GM13977 (cell line): ENCODE data around the gene MYL3.
A peak's percentile ranks its signal among the peaks of the same experiment; 100 is the strongest.

Source experiments
- DNase-seq: peaks from one replicate; pipeline ENCODE4 v3.0.0; 2012; ENCODE audit warnings: low spot score
- in situ Hi-C: fragments of 300-500 bp; cut with MboI; formaldehyde crosslinking; loops from one replicate; pipeline ENCODE4 v1.12.0; 2022; ENCODE audit warnings: low sequenced_read_pairs, low pct_unique_long_range_greater_than_20kb, mixed read lengths, inconsistent platforms; ENCODE audit not compliant: unreplicated experiment
- TF ChIP-seq, protein P1 (sequence below): IDR thresholded peaks from 2 replicates; pipeline ENCODE4 v1.5.1; 2012; ENCODE audit warnings: mild to moderate bottlenecking, control low read depth; ENCODE audit not compliant: insufficient read depth; ENCODE audit errors: extremely low read depth, missing control alignments

The MYL3 gene

DNA sequence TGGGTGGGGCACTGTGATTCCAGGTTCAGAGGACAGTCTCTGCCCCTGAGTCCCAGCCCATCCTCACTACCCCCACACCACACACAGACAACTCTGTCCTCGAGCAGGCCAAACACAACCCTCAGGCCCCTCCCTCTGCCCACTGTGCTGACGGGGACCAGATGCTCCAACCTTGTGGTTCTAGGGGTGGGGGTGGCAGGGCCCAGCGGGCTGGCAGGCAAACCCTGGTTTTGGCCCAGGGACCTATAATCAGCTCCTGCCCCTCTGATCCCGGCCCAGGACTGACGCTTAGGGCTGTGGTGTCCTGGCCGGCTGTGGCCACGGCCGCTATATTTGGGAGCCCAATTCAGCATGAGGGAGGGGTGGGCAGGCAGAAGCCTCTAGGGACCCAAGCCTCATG, 5.0 kb upstream of the MYL3 start:
- TF ChIP-seq, protein P1, sequence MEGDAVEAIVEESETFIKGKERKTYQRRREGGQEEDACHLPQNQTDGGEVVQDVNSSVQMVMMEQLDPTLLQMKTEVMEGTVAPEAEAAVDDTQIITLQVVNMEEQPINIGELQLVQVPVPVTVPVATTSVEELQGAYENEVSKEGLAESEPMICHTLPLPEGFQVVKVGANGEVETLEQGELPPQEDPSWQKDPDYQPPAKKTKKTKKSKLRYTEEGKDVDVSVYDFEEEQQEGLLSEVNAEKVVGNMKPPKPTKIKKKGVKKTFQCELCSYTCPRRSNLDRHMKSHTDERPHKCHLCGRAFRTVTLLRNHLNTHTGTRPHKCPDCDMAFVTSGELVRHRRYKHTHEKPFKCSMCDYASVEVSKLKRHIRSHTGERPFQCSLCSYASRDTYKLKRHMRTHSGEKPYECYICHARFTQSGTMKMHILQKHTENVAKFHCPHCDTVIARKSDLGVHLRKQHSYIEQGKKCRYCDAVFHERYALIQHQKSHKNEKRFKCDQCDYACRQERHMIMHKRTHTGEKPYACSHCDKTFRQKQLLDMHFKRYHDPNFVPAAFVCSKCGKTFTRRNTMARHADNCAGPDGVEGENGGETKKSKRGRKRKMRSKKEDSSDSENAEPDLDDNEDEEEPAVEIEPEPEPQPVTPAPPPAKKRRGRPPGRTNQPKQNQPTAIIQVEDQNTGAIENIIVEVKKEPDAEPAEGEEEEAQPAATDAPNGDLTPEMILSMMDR: no peak
- in situ Hi-C loops: no loop called here
- no peak for DNase-seq

DNA sequence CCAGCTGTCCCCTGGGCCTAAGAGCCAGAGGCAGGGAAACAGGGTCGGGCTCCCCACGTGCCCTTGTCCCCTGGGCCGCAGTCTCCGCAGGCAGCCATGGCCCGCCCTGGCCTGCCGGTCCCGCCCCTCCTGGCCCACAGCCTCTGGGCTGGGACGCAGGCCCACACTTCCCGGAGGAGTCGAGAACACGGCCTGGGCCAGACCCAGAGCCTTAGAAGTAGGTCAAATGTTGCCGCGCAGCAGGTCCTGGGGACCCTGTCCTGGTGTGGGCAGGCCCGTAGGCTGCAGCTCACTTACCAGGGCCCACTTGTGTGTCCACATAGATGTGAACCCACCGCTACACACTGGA, 4.3 kb upstream of the MYL3 start:
- DNase-seq: no peak
- TF ChIP-seq, protein P1: no peak
- in situ Hi-C loops: no loop called here

DNA sequence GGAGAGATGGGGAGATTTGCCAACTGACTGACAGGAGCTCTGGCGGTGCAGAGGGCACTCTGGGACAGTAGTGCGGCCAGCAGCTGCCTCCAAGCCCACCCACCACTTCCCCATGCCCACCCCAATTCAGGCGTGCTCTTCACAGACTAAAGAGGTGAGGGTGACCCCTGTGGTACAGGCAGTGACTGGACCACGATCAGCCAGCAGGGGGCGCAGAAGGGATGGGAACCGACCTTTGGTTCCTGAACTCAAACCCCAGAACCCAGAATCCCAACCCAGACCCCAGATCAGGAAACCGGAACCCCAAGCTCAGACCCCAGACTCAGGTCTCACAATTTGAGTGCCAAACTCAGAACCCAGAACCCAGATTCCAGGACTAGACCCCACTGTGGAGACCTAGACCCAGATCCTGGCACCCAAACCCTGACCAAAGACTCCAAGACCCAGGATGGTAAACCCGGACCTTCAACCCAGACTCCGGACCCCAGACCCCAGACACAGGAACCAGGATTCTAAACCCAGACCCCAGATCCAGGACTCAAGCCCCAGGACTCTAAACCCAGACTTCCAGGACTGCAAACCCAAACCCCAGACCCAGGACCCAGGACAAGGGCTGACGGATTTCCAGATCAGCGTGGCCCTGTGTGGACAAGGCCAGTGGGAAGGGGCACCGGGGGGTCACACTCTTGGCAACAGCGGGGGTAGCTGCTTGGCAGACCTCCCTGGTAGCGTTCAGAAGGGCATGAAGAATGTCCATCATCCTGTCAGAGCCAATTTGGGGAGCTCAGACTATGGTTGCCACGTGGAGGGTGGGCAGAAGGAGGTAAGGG, 3.7 kb upstream of the MYL3 start:
- peak; percentile 88 for DNase-seq
- TF ChIP-seq, protein P1: peak; percentile 96
- in situ Hi-C loops: no loop called here

DNA sequence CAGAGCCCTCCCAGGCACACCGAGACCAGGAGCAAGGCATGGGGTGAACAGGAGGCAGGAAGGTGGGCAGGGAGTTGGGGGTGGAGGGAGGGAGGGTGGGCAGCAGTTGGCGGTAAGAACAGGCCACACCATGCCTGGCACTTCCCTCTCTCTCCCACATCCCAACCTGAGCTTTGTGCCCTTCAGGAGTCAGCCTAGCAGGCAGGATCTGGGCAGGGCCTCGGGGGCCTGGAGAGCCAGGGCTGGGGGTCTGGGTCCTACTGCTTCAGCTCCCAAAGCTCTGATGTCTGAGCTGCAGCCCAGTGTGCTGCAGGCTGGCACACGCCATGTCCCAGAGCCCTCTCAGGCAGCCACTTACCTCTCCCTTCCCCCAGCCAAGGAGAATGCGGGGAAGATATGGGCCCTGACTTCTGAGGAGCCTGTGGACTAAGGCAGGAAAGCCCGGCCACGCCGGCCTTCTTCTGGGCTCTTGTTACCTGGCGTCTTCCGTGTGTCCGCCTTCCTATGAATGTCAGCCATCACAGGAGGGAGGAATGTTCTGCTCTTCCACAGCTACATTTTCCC, 2.9 kb upstream of the MYL3 start:
- TF ChIP-seq, protein P1: no peak
- no peak for DNase-seq
- in situ Hi-C loops: no loop called here

DNA sequence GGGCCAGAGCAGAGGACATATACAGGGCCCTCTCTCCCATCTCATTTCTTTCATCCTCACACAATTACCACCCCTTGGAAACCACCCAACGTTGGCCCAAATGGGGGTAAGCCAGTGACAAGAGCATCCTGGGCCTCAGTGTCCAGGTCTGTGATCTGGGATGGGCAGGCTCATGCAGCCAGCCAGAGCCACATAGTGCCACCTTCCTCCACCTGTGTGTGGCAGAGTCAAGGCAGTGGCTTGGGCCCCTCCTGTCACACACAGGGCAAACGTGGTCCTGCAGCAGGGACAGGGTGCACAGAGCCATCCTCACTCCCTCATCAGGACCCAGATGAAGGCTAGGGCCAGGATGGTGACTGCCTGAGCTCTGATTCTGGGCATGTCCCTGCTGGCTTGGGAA, 2.3 kb upstream of the MYL3 start:
- TF ChIP-seq, protein P1: no peak
- in situ Hi-C loops: no loop called here
- DNase-seq: no peak

DNA sequence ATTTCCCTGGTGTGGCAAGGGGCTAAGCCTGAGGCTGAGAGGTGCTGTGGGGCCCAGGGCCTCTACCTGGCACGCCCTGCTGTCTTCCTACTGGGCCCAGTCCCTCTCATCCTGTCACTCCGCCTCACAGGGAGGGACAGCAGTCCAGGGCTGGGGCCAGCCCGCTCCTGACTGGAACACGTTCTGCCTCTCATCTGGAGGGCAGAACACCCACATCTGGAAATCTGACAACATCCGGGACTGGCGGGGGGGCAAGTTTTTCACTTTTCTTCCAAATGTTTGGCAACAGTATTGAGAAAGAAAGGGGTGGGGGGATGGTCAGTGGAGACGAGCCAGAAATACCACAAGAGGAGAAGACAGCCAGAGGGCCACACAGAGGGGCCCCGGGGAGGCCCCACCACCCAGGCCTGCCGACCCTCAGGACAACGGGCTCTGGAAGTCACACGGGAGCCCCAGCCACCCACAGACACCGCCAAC, 1.8 kb upstream of the MYL3 start:
- no peak for DNase-seq
- in situ Hi-C loops: no loop called here
- TF ChIP-seq, protein P1: no peak
